B cell (primary cell): ENCODE results near the gene LMO7. TPM values are rescaled to one million over a fixed set of nuclear protein-coding genes. Genes with fewer than 3 reads are reported as not detected.

Experiments used
- ATAC-seq: fragments of 200-7000 bp; cut with Tn5 transposase; one replicate; pipeline ENCODE4 v1.10.0; 2021; ENCODE audit warnings: low read depth, mild to moderate bottlenecking, moderate number of reproducible peaks, moderate library complexity
- CTCF ChIA-PET: fragments of 350-600 bp; sonication (Branson Sonifier 250); formaldehyde crosslinking; loops from one replicate; lab custom pipeline; 2021; ENCODE audit warnings: antibody characterized with exemption, inconsistent platforms; lab: Charles Lee
- POLR2A ChIA-PET: fragments of 350-600 bp; sonication (Branson Sonifier 250); formaldehyde crosslinking; loops from one replicate; lab custom pipeline; 2021; ENCODE audit warnings: antibody characterized with exemption; lab: Charles Lee
- DNase-seq: peaks from one replicate; pipeline ENCODE4 v3.0.0; 2013
- H2AFZ ChIP-seq: 2 replicates; pipeline ENCODE4 v1.6.1; 2012; ENCODE audit warnings: mild to moderate bottlenecking, low read depth, low read length; ENCODE audit not compliant: insufficient read depth, poor library complexity, severe bottlenecking
- H3K27ac ChIP-seq, 2 donors: 1 replicate in 1 of 2; 2 replicates in 1 of 2; pipeline ENCODE4 v1.5.1; 2012 to 2013; ENCODE audit warnings: low read length in 2 of 2, mild to moderate bottlenecking in 2 of 2, moderate library complexity in 1 of 2
- H3K27me3 ChIP-seq, 4 experiments: fragments of 200-600 bp in 1 of 4; sonication (generic) in 1 of 4; replicated peaks in 1 of 4; 1 replicate in 2 of 4; 2 replicates in 2 of 4; pipeline versions ENCODE4 v1.6.1 to v1.7.0; 2013 to 2016; ENCODE audit warnings: low read length in 3 of 4, mild to moderate bottlenecking in 2 of 4, mixed read lengths in 1 of 4, moderate library complexity in 1 of 4; ENCODE audit not compliant: insufficient read depth in 4 of 4, control insufficient read depth in 3 of 4; ENCODE audit errors: control extremely low read depth in 1 of 4
- H3K36me3 ChIP-seq, 2 experiments: replicated peaks in 1 of 2; 1 replicate in 1 of 2; 2 replicates in 1 of 2; pipeline versions ENCODE4 v1.6.1 to v1.7.1; 2013; ENCODE audit warnings: low read length in 1 of 2; ENCODE audit not compliant: insufficient read depth in 2 of 2, control insufficient read depth in 1 of 2; ENCODE audit errors: control extremely low read depth in 1 of 2, extremely low read depth in 1 of 2
- H3K4me1 ChIP-seq, 2 donors: fragments of 200-600 bp in 1 of 2; sonication (generic) in 1 of 2; 1 replicate in 1 of 2; 2 replicates in 1 of 2; pipeline versions ENCODE4 v1.5.1 to v1.6.1; 2013 to 2017; ENCODE audit warnings: low read length in 2 of 2; ENCODE audit not compliant: control insufficient read depth in 2 of 2, insufficient read depth in 2 of 2
- H3K4me2 ChIP-seq: replicated peaks from 2 replicates; pipeline ENCODE3; 2012; ENCODE audit warnings: mild to moderate bottlenecking, low read depth, low read length; ENCODE audit not compliant: poor library complexity, severe bottlenecking
- H3K4me3 ChIP-seq, 5 experiments: fragments of 200-600 bp in 1 of 5; sonication (generic) in 1 of 5; 1 replicate in 3 of 5; 2 replicates in 2 of 5; pipeline versions ENCODE4 v1.5.1 to v1.7.0; 2011 to 2016; ENCODE audit warnings: low read length in 4 of 5, mild to moderate bottlenecking in 4 of 5, low read depth in 2 of 5, control low read depth in 1 of 5, moderate library complexity in 1 of 5; ENCODE audit not compliant: insufficient read depth in 1 of 5; ENCODE audit errors: control extremely low read depth in 1 of 5, extremely low read depth in 1 of 5
- H3K79me2 ChIP-seq: fragments of 200-600 bp; sonication (generic); one replicate; pipeline ENCODE4 v1.6.0; 2016; ENCODE audit warnings: low read length; ENCODE audit not compliant: control insufficient read depth, insufficient read depth
- H3K9ac ChIP-seq: fragments of 200-600 bp; sonication (generic); 2 replicates; pipeline ENCODE4 v1.6.1; 2017; ENCODE audit warnings: mild to moderate bottlenecking, low read length, moderate library complexity
- H3K9me3 ChIP-seq, 3 donors: one replicate each; pipeline versions ENCODE4 v1.6.1 to v1.7.1; 2013; ENCODE audit warnings: low read length in 2 of 3; ENCODE audit not compliant: control insufficient read depth in 2 of 3, insufficient read depth in 1 of 3; ENCODE audit errors: control extremely low read depth in 1 of 3
- H4K20me1 ChIP-seq: 2 replicates; pipeline ENCODE4 v1.6.0; 2012; ENCODE audit warnings: mild to moderate bottlenecking, low read length; ENCODE audit not compliant: insufficient read depth, control insufficient read depth, poor library complexity, severe bottlenecking
- H3K27ac Mint-ChIP-seq: one replicate; pipeline ENCODE4 v1.8.0; 2021; ENCODE audit warnings: mixed read lengths
- H3K27me3 Mint-ChIP-seq: one replicate; pipeline ENCODE4 v1.8.0; 2021; ENCODE audit warnings: mixed read lengths
- H3K4me1 Mint-ChIP-seq: one replicate; pipeline ENCODE4 v1.8.0; 2021; ENCODE audit warnings: mixed read lengths
- H3K4me3 Mint-ChIP-seq: one replicate; pipeline ENCODE4 v1.8.0; 2021; ENCODE audit warnings: mixed read lengths
- H3K9me3 Mint-ChIP-seq: one replicate; pipeline ENCODE4 v1.8.0; 2022; ENCODE audit warnings: mixed read lengths; ENCODE audit not compliant: insufficient read depth
- CTCF ChIP-seq: fragments of 200-600 bp; IDR thresholded peaks from one replicate; pipeline ENCODE4 v1.8.0; 2022; ENCODE audit warnings: antibody characterized with exemption, mild to moderate bottlenecking
- EZH2 ChIP-seq: IDR thresholded peaks from 2 replicates; pipeline ENCODE4 v1.6.1; 2012; ENCODE audit warnings: borderline replicate concordance, low read depth, mild to moderate bottlenecking, moderate library complexity, low read length; ENCODE audit not compliant: insufficient read depth, poor library complexity, severe bottlenecking
- WGBS: methylation state at CpG from one replicate; pipeline ENCODE4 v1.1.5; 2013; ENCODE audit warnings: missing lambda C conversion rate; ENCODE audit not compliant: insufficient coverage; 5-methylcytosine and 5-hydroxymethylcytosine counted together
- intact Hi-C: fragments of 100-400 bp; cut with micrococcal nuclease; formaldehyde crosslinking; loops from one replicate; pipeline ENCODE4 v1.10.0; 2022
- polyA plus RNA-seq: library from polyadenylated mRNA; depleted of rRNA; stranded (reverse); fragments of >200 nt; gene quantifications from 2 replicates; pipeline ENCODE4 v1.2.3, GENCODE V29; 2012
- total RNA-seq, 2 donors: library from RNA; stranded (reverse); fragments of 120-200 nt in 1 of 2; gene quantifications; 1 replicate in 1 of 2; 2 replicates in 1 of 2; pipeline versions ENCODE4 v1.2.3 to v1.2.4, GENCODE V29; 2013 to 2022

The LMO7 gene
- total and polyA plus RNA-seq, 2 donors (not counting 1 experiment from before 2014, with no cell fraction given): 7.8 to 17.4 TPM

GRCh38 chr13:75762955-75763354 is 126.8 kb downstream of the LMO7 start:
- Histone ChIP-seq H3K27ac (no peak overlapping the region), H3K9ac (peak overlapping the region; percentile 53), H2AFZ (peak overlapping the region; percentile 70), H3K36me3 (no peaks in the 10 kb centered on the region), H3K9me3 (no peaks in the 10 kb centered on the region), H3K4me1 (peaks cover 6 to 16% of the 10 kb centered on the region in 2 donors), H3K4me2 (peak overlapping the region; percentile 70), H4K20me1 (no peaks in the 10 kb centered on the region), H3K4me3 (peak overlapping the region in 1 of 5 experiments; percentile 52), H3K79me2 (no peaks in the 10 kb centered on the region), H3K27me3 (no peaks in the 10 kb centered on the region)
- Mint-ChIP-seq H3K27ac (no peak overlapping the region), H3K4me3 (peak overlapping the region; percentile 73), H3K27me3 (no peaks in the 10 kb centered on the region), H3K4me1 (peaks cover 27% of the 10 kb centered on the region), H3K9me3 (peaks cover 2% of the 10 kb centered on the region)
- POLR2A ChIA-PET: no interaction called here
- CTCF ChIA-PET: no interaction called here
- intact Hi-C loops: no loop called here
- DNase-seq: no peak
- WGBS: no CpG with 5 or more reads among the region's 2 CpGs
- no peak for ATAC-seq
- TF ChIP-seq CTCF (no peak), EZH2 (no peak)

DNA sequence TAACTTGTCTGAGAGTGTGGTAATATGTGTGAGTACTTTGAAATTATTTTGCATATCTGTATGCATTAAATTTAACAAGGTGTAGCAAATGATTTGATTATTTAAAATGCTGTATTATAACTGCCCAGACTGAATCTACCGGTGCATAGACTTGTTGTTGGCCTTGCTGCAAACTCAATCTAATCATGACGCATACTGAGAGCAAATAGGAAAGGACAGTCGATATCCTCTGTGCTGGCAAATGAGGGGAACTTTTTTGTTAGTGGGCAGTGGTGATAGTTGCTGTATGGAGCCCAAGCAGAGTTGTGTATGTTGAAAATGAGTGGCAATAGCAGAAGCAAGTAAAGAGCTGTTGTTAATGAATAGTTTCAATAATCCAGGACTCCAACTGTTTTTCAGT is 127.4 kb downstream of the LMO7 start:
- H4K20me1 ChIP-seq: no peaks in the 10 kb centered on the region
- no peak overlapping the region for H3K4me3 ChIP-seq
- no peak overlapping the region for H2AFZ ChIP-seq
- intact Hi-C loops: no loop called here
- H3K27me3 ChIP-seq: no peaks in the 10 kb centered on the region
- H3K36me3 ChIP-seq: no peaks in the 10 kb centered on the region
- Mint-ChIP-seq H3K4me3 (peak overlapping the region; percentile 13), H3K9me3 (peaks cover 2% of the 10 kb centered on the region), H3K27me3 (no peaks in the 10 kb centered on the region), H3K4me1 (peaks cover 27% of the 10 kb centered on the region), H3K27ac (no peak overlapping the region)
- ChIA-PET CTCF (no interaction called here), POLR2A (no interaction called here)
- no peak overlapping the region for H3K9ac ChIP-seq
- H3K9me3 ChIP-seq: no peaks in the 10 kb centered on the region
- no peaks in the 10 kb centered on the region for H3K79me2 ChIP-seq
- no peak for TF ChIP-seq EZH2
- H3K4me2 ChIP-seq: no peak overlapping the region
- H3K4me1 ChIP-seq: peaks cover 6 to 16% of the 10 kb centered on the region in 2 donors
- DNase-seq: no peak
- ATAC-seq: no peak
- no peak overlapping the region for H3K27ac ChIP-seq
- 100% methylated on average over 3 of the region's 3 CpGs for WGBS
